Peyer's patch (tissue), 4 donors: ENCODE results near the gene VSTM4. TPM values are rescaled to one million over a fixed set of nuclear protein-coding genes. Genes with fewer than 3 reads are reported as not detected.

Experiments
- DNase-seq, 3 donors: peaks; one replicate each; pipeline ENCODE4 v3.0.0-alpha.2; 2017 to 2019
- H3K27ac ChIP-seq, 4 donors: fragments of 200-600 bp; sonication (generic); one replicate each; pipeline ENCODE4 v1.5.1; 2016 to 2019
- H3K27me3 ChIP-seq, 2 donors: fragments of 200-600 bp; sonication (generic); one replicate each; pipeline ENCODE4 v1.5.1; 2019
- H3K36me3 ChIP-seq, 3 donors: fragments of 200-600 bp; sonication (generic); one replicate each; pipeline ENCODE4 v1.5.1; 2016 to 2019
- H3K4me1 ChIP-seq, 4 donors: fragments of 200-600 bp; sonication (generic); one replicate each; pipeline ENCODE4 v1.5.1; 2016 to 2019
- H3K4me3 ChIP-seq, 4 donors: fragments of 200-600 bp; sonication (generic); 1 replicate in 3 of 4; 2 replicates in 1 of 4; pipeline ENCODE4 v1.5.1; 2016 to 2019; ENCODE audit warnings: mild to moderate bottlenecking in 1 of 4
- H3K9me3 ChIP-seq, 4 donors: fragments of 200-600 bp; sonication (generic); one replicate each; pipeline ENCODE4 v1.5.1; 2016 to 2019; ENCODE audit warnings: mild to moderate bottlenecking in 1 of 4
- CTCF ChIP-seq, 6 experiments: fragments of 450-650 bp in 4 of 6; fragments of 200-600 bp in 2 of 6; sonication (generic) in 1 of 6; IDR thresholded peaks; one replicate each; pipeline ENCODE4 v1.5.1; 2017 to 2019; ENCODE audit warnings: antibody characterized with exemption in 6 of 6, mild to moderate bottlenecking in 3 of 6, moderate library complexity in 1 of 6
- POLR2A ChIP-seq, 2 donors: fragments of 450-650 bp; IDR thresholded peaks; one replicate each; pipeline ENCODE4 v1.5.1; 2017; ENCODE audit warnings: antibody characterized with exemption in 2 of 2, mild to moderate bottlenecking in 2 of 2, moderate library complexity in 2 of 2
- total RNA-seq, 4 donors: library from RNA; depleted of rRNA; stranded (reverse); fragments of >200 nt; gene quantifications; one replicate each; pipeline ENCODE4 v1.1.0, GENCODE V29; 2016

VSTM4 gene
- total RNA-seq, 4 donors from 2014 or later = 1.7 to 4.7 (median 3.8) TPM

GRCh38 chr10:49141541-49142332 lies 26.4 kb upstream of the VSTM4 start:
- no peak for DNase-seq
- Histone ChIP-seq H3K4me3 (no peak overlapping the region), H3K4me1 (no peaks in the 10 kb centered on the region), H3K9me3 (no peaks in the 10 kb centered on the region), H3K27ac (no peak overlapping the region), H3K36me3 (no peaks in the 10 kb centered on the region), H3K27me3 (no peaks in the 10 kb centered on the region)
- no peak for TF ChIP-seq CTCF (IDR thresholded peaks at IDR 0.05)
- TF ChIP-seq POLR2A (IDR thresholded peaks at IDR 0.05) = no peak

- no peaks in the 10 kb centered on the region for H3K9me3 ChIP-seq
- no peak overlapping the region for H3K4me3 ChIP-seq
- H3K27me3 ChIP-seq = no peaks in the 10 kb centered on the region
- no peak for DNase-seq
- peak overlapping the region in 1 of 4 donors; percentile 53 for H3K27ac ChIP-seq
- H3K36me3 ChIP-seq = no peaks in the 10 kb centered on the region
- H3K4me1 ChIP-seq = no peaks in the 10 kb centered on the region
- TF ChIP-seq POLR2A (IDR thresholded peaks at IDR 0.05) = no peak
- no peak for TF ChIP-seq CTCF (IDR thresholded peaks at IDR 0.05)
Observed at GRCh38 chr10:49140304-49141177, 25.2 kb upstream of the VSTM4 start.

- Histone ChIP-seq H3K27ac (peak overlapping the region; percentile 21 to 53 (median 40)), H3K4me3 (no peak overlapping the region)
- DNase-seq = no peak
Observed at GRCh38 chr10:49139846-49140195, 24.5 kb upstream of the VSTM4 start.

GRCh38 chr10:49139028-49139845 lies 23.9 kb upstream of the VSTM4 start:
- no peak for DNase-seq
- H3K27ac ChIP-seq = peak overlapping the region; percentile 37 to 53 (median 44)
- no peaks in the 10 kb centered on the region for H3K9me3 ChIP-seq
- no peak for TF ChIP-seq CTCF (IDR thresholded peaks at IDR 0.05)
- no peak for TF ChIP-seq POLR2A (IDR thresholded peaks at IDR 0.05)
- no peak overlapping the region for H3K4me3 ChIP-seq
- no peaks in the 10 kb centered on the region for H3K36me3 ChIP-seq
- peaks cover 0 to 3% (median 0%) of the 10 kb centered on the region in 4 donors for H3K4me1 ChIP-seq
- H3K27me3 ChIP-seq = no peaks in the 10 kb centered on the region

More at GRCh38 chr10:49139846-49140195, 24.5 kb upstream of the VSTM4 start:
- peaks cover 0 to 1% (median 0%) of the 10 kb centered on the region in 4 donors for H3K4me1 ChIP-seq
- H3K36me3 ChIP-seq = no peaks in the 10 kb centered on the region
- no peak for TF ChIP-seq CTCF (IDR thresholded peaks at IDR 0.05)
- no peak for TF ChIP-seq POLR2A (IDR thresholded peaks at IDR 0.05)
- H3K27me3 ChIP-seq = no peaks in the 10 kb centered on the region
- H3K9me3 ChIP-seq = no peaks in the 10 kb centered on the region

GRCh38 chr10:49138361-49138891 lies 23.1 kb upstream of the VSTM4 start:
- Histone ChIP-seq H3K36me3 (no peaks in the 10 kb centered on the region), H3K27me3 (no peaks in the 10 kb centered on the region), H3K4me1 (peaks cover 0 to 3% (median 0%) of the 10 kb centered on the region in 4 donors), H3K27ac (peak overlapping the region in 3 of 4 donors; percentile 37 to 53 (median 45)), H3K4me3 (no peak overlapping the region), H3K9me3 (no peaks in the 10 kb centered on the region)
- DNase-seq = no peak
- no peak for TF ChIP-seq CTCF (IDR thresholded peaks at IDR 0.05)
- TF ChIP-seq POLR2A (IDR thresholded peaks at IDR 0.05) = no peak
